ENCODE measurements around the gene BACH2. TPM values are rescaled to one million over a fixed set of nuclear protein-coding genes. Genes with fewer than 3 reads are reported as not detected.

BACH2 gene
- total and polyA plus RNA-seq, 4 donors = 0.78 to 17.4 (median 3.2) TPM

- Histone ChIP-seq H3K27me3 (ENCODE audit: control insufficient read depth in 3 of 3, insufficient read depth in 3 of 3, low read length in 2 of 3) (no peaks in the 10 kb centered on the region), H3K36me3 (ENCODE audit: control insufficient read depth in 4 of 4, insufficient read depth in 4 of 4, low read length in 4 of 4) (peaks cover 0 to 9% (median 5%) of the 10 kb centered on the region in 4 donors), H3K9ac (ENCODE audit: insufficient read depth in 1 of 2, low read length in 2 of 2) (no peak overlapping the region), H3K4me1 (ENCODE audit: control insufficient read depth in 5 of 5, insufficient read depth in 5 of 5, low read length in 5 of 5) (peaks cover 3 to 13% (median 11%) of the 10 kb centered on the region in 5 donors), H3K4me3 (no peak overlapping the region), H3K27ac (ENCODE audit: low read depth in 1 of 2, low read length in 1 of 2) (no peak overlapping the region), H3K9me3 (ENCODE audit: control insufficient read depth in 4 of 4, insufficient read depth in 3 of 4, low read length in 3 of 4) (no peaks in the 10 kb centered on the region)
- DNase-seq (no peak), ATAC-seq (ENCODE audit: insufficient read depth, low FRiP score) (no peak)
- TF ChIP-seq, protein P1, sequence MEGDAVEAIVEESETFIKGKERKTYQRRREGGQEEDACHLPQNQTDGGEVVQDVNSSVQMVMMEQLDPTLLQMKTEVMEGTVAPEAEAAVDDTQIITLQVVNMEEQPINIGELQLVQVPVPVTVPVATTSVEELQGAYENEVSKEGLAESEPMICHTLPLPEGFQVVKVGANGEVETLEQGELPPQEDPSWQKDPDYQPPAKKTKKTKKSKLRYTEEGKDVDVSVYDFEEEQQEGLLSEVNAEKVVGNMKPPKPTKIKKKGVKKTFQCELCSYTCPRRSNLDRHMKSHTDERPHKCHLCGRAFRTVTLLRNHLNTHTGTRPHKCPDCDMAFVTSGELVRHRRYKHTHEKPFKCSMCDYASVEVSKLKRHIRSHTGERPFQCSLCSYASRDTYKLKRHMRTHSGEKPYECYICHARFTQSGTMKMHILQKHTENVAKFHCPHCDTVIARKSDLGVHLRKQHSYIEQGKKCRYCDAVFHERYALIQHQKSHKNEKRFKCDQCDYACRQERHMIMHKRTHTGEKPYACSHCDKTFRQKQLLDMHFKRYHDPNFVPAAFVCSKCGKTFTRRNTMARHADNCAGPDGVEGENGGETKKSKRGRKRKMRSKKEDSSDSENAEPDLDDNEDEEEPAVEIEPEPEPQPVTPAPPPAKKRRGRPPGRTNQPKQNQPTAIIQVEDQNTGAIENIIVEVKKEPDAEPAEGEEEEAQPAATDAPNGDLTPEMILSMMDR (IDR thresholded peaks at IDR 0.05; ENCODE audit: control extremely low read depth, extremely low read depth) = no peak
- WGBS, 2 donors = 68 to 97% methylated on average over 2 of the region's 2 CpGs
Measured at GRCh38 chr6:90003941-90004340, 292.7 kb downstream of the BACH2 start.

- Histone ChIP-seq H3K9ac (ENCODE audit: insufficient read depth in 1 of 2, low read length in 2 of 2) (no peak overlapping the region), H3K36me3 (ENCODE audit: control insufficient read depth in 4 of 4, insufficient read depth in 4 of 4, low read length in 4 of 4) (peaks cover 0 to 9% (median 4%) of the 10 kb centered on the region in 4 donors), H3K9me3 (ENCODE audit: control insufficient read depth in 4 of 4, insufficient read depth in 3 of 4, low read length in 3 of 4) (no peaks in the 10 kb centered on the region), H3K4me3 (no peak overlapping the region), H3K27me3 (ENCODE audit: control insufficient read depth in 3 of 3, insufficient read depth in 3 of 3, low read length in 2 of 3) (no peaks in the 10 kb centered on the region), H3K4me1 (ENCODE audit: control insufficient read depth in 5 of 5, insufficient read depth in 5 of 5, low read length in 5 of 5) (peaks cover 5 to 18% (median 13%) of the 10 kb centered on the region in 5 donors), H3K27ac (ENCODE audit: low read depth in 1 of 2, low read length in 1 of 2) (no peak overlapping the region)
- TF ChIP-seq, protein P1 (IDR thresholded peaks at IDR 0.05; ENCODE audit: control extremely low read depth, extremely low read depth) = no peak
- 95% methylated on average over 5 of the region's 5 CpGs for WGBS, 2 donors
- DNase-seq (no peak), ATAC-seq (ENCODE audit: insufficient read depth, low FRiP score) (no peak)
Measured at GRCh38 chr6:90003069-90003795, 293.4 kb downstream of the BACH2 start.

DNA sequence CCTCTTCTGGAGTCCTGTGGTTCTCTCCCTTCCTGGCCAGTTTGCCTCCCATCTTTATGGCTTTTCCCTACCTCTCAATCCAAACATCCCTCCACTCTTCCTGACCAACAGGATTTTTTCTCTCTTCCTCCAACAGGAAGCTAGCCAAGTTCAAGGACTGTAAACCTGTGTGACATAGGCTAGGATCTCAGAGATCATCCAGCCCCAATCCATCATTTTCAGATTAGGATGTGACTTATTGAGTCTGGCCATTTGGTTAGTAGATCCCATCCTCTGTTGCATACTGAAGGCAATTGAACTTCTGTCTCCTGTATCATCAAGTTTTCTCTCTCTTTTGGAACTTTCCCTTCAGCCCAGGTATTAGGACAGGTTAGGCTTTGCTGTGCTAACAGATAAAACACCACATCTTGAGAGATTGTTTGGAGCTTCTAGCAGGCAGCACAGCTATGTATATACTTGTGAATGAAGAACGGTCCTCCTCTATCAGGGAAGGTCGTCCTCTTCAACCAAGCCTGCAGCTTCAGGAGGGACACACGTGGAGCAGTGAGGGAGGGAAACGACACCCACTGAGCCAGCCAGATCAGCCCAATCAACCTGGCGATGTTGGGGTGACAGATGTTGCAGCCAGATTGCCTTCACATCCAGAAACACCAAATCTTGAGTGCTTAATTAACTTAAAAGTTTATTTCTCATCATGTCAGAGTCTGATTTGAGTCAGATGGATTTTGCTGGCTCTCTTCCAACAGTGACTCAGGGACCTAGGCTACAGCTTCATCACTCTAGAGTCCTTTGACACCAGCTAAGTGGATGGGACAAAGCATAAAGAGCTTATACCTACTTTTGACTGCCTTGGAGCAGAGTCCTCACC, 295.5 kb downstream of the BACH2 start:
- no peak overlapping the region for H3K4me3 ChIP-seq
- H3K27me3 ChIP-seq (ENCODE audit: control insufficient read depth in 3 of 3, insufficient read depth in 3 of 3, low read length in 2 of 3) = peaks cover 0 to 6% (median 0%) of the 10 kb centered on the region in 3 donors
- peaks cover 0 to under 1% (median 0%) of the 10 kb centered on the region in 4 donors for H3K9me3 ChIP-seq (ENCODE audit: control insufficient read depth in 4 of 4, insufficient read depth in 3 of 4, low read length in 3 of 4)
- H3K27ac ChIP-seq (ENCODE audit: low read depth in 1 of 2, low read length in 1 of 2) = no peak overlapping the region
- ATAC-seq (ENCODE audit: insufficient read depth, low FRiP score) (no peak), DNase-seq (no peak)
- 91 to 97% methylated on average over 5 of the region's 5 CpGs for WGBS, 2 donors
- peaks cover 0 to 3% (median under 1%) of the 10 kb centered on the region in 4 donors for H3K36me3 ChIP-seq (ENCODE audit: control insufficient read depth in 4 of 4, insufficient read depth in 4 of 4, low read length in 4 of 4)
- TF ChIP-seq, protein P1 (IDR thresholded peaks at IDR 0.05; ENCODE audit: control extremely low read depth, extremely low read depth) = no peak
- H3K4me1 ChIP-seq (ENCODE audit: control insufficient read depth in 5 of 5, insufficient read depth in 5 of 5, low read length in 5 of 5) = peaks cover 7 to 26% (median 16%) of the 10 kb centered on the region in 5 donors
- no peak overlapping the region for H3K9ac ChIP-seq (ENCODE audit: insufficient read depth in 1 of 2, low read length in 2 of 2)
